SK-N-SH treated with all-trans-retinoic acid at 6 μM for 48 hours (cell line): ENCODE results near the gene NTN1.

Experiments
- ATAC-seq: fragments of 200-7000 bp; cut with Tn5 transposase; 3 replicates; pipeline ENCODE4 v1.9.1; 2020; ENCODE audit warnings: mild to moderate bottlenecking, moderate library complexity
- BACH2 ChIP-seq: fragments of 250-450 bp; sonication (Bioruptor Pico); IDR thresholded peaks from 2 replicates; pipeline ENCODE4 v1.9.0; 2021; ENCODE audit warnings: mild to moderate bottlenecking, borderline replicate concordance
- CSDC2 ChIP-seq: fragments of 250-450 bp; sonication (Bioruptor Pico); IDR thresholded peaks from 2 replicates; pipeline ENCODE4 v1.5.0; 2020; ENCODE audit warnings: mild to moderate bottlenecking, moderate library complexity
- ESRRG ChIP-seq: fragments of 250-450 bp; sonication (Bioruptor Pico); IDR thresholded peaks from 2 replicates; pipeline ENCODE4 v1.6.1; 2021; ENCODE audit warnings: mild to moderate bottlenecking
- GLIS3 ChIP-seq: fragments of 250-450 bp; sonication (Bioruptor Pico); IDR thresholded peaks from 2 replicates; pipeline ENCODE4 v1.5.0; 2020; ENCODE audit warnings: mild to moderate bottlenecking, moderate library complexity
- ISL1 ChIP-seq: fragments of 250-450 bp; sonication (Bioruptor Pico); IDR thresholded peaks from 2 replicates; pipeline ENCODE4 v2.1.2; 2022; ENCODE audit warnings: mild to moderate bottlenecking, moderate library complexity
- OSR1 ChIP-seq: fragments of 250-450 bp; sonication (Bioruptor Pico); IDR thresholded peaks from 2 replicates; pipeline ENCODE4 v1.8.0; 2022; ENCODE audit warnings: moderate library complexity, mild to moderate bottlenecking, inconsistent platforms
- RARB ChIP-seq: fragments of 250-450 bp; sonication (Bioruptor Pico); IDR thresholded peaks from 2 replicates; pipeline ENCODE4 v1.8.0; 2021; ENCODE audit warnings: mild to moderate bottlenecking, moderate library complexity
- SNAI2 ChIP-seq: fragments of 250-450 bp; sonication (Bioruptor Pico); IDR thresholded peaks from 2 replicates; pipeline ENCODE4 v1.5.0; 2020; ENCODE audit warnings: mild to moderate bottlenecking, moderate library complexity
- TCF4 ChIP-seq: fragments of 250-450 bp; sonication (Bioruptor Pico); IDR thresholded peaks from 2 replicates; pipeline ENCODE4 v1.8.0; 2021; ENCODE audit warnings: mild to moderate bottlenecking, moderate library complexity, borderline replicate concordance
- TOX ChIP-seq: fragments of 250-450 bp; sonication (Bioruptor Pico); IDR thresholded peaks from 2 replicates; pipeline ENCODE4 v1.8.0; 2021; ENCODE audit warnings: mild to moderate bottlenecking, moderate library complexity, borderline replicate concordance
- ZC3H10 ChIP-seq: fragments of 250-450 bp; sonication (Bioruptor Pico); IDR thresholded peaks from 2 replicates; pipeline ENCODE4 v1.5.1; 2021; ENCODE audit warnings: mild to moderate bottlenecking, moderate library complexity
- ZFP3 ChIP-seq: fragments of 250-450 bp; sonication (Bioruptor Pico); IDR thresholded peaks from 2 replicates; pipeline ENCODE4 v1.5.0; 2020; ENCODE audit warnings: mild to moderate bottlenecking, moderate library complexity
- ZFP30 ChIP-seq: fragments of 450-650 bp; formaldehyde crosslinking; IDR thresholded peaks from 2 replicates; pipeline ENCODE4 v1.5.0; 2022; ENCODE audit warnings: mild to moderate bottlenecking, moderate library complexity
- ZNF565 ChIP-seq: fragments of 450-650 bp; formaldehyde crosslinking; conservative IDR thresholded peaks from 2 replicates; pipeline ENCODE4 v1.5.0; 2020; ENCODE audit warnings: low read depth, mild to moderate bottlenecking, moderate library complexity
- ZNF70 ChIP-seq: fragments of 450-650 bp; formaldehyde crosslinking; IDR thresholded peaks from 2 replicates; pipeline ENCODE4 v1.5.0; 2020; ENCODE audit warnings: mild to moderate bottlenecking, moderate library complexity
- ZNF8 ChIP-seq: fragments of 450-650 bp; formaldehyde crosslinking; IDR thresholded peaks from 2 replicates; pipeline ENCODE4 v1.5.0; 2020; ENCODE audit warnings: mild to moderate bottlenecking, moderate library complexity
- TF ChIP-seq, protein P1 (sequence below): fragments of 250-450 bp; sonication (Bioruptor Pico); IDR thresholded peaks from 2 replicates; pipeline ENCODE4 v1.8.0; 2020; ENCODE audit warnings: mild to moderate bottlenecking, moderate library complexity, borderline replicate concordance
- TF ChIP-seq, protein P2 (sequence below): fragments of 250-450 bp; sonication (Bioruptor Pico); IDR thresholded peaks from 2 replicates; pipeline ENCODE4 v1.8.0; 2021; ENCODE audit warnings: low read depth, mild to moderate bottlenecking, moderate library complexity, borderline replicate concordance
- TF ChIP-seq, protein P3 (sequence below): fragments of 250-450 bp; sonication (Bioruptor Pico); IDR thresholded peaks from 2 replicates; pipeline ENCODE4 v1.5.1; 2020; ENCODE audit warnings: low read depth, mild to moderate bottlenecking, moderate library complexity
- TF ChIP-seq, protein P4 (sequence below): fragments of 250-450 bp; sonication (Bioruptor Pico); IDR thresholded peaks from 2 replicates; pipeline ENCODE4 v1.5.1; 2021; ENCODE audit warnings: mild to moderate bottlenecking, moderate library complexity

The NTN1 gene

DNA sequence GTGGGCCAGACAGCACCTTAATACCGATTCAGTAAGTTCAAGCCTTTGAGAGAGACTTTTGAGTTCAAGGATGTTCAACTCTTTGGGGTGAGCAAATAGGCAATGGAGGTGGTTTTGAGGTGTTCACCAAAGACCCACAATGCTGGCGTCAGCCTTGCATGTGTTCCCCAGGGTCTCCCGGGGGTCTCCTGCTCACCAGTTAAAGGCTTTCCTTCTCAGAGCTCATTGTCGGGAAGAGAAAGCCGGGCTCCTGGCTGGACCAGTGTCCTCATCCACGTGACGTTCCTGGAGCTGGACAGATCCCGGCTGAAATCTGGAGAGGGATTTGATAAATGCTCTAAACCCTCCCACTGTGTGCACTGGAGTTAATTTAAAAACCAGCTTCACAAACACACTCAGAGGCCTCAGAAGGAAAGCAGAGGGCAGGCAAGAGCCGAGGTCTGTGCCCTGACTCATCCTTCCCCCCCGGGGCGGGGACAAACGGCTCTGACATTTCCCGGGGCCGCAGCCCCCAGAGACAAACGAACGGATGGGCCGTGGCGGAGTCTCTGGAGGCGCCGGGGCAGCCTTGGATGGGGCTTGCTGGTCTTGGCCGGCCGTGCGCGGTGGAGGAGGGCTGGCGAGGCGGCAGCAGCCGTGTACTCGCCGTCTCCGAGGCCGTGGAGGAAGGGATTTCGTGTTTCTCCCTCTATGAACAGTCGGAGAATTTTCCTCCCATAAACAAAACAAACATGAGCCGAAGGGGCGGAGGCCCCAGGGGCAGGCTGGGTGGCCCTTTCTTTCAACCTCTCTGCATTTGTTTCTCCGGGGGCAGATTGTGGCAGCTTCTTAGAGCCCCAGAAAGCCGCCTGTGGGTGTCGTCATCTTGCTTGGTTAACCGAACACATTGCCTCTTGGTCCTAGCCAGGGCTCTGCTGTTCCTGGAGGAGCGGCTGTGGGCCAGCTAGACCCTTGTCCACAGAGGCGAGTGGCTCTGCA, 94.2 kb downstream of the NTN1 start:
- peak; percentile 84 for ATAC-seq

GRCh38 chr17:9116311-9116835, 95.1 kb downstream of the NTN1 start:
- TF ChIP-seq ZFP30 (CRISPR knock-in tag) (no peak), ZNF70 (CRISPR knock-in tag) (no peak), TCF4 (CRISPR knock-in tag) (no peak)
- TF ChIP-seq, protein P1, sequence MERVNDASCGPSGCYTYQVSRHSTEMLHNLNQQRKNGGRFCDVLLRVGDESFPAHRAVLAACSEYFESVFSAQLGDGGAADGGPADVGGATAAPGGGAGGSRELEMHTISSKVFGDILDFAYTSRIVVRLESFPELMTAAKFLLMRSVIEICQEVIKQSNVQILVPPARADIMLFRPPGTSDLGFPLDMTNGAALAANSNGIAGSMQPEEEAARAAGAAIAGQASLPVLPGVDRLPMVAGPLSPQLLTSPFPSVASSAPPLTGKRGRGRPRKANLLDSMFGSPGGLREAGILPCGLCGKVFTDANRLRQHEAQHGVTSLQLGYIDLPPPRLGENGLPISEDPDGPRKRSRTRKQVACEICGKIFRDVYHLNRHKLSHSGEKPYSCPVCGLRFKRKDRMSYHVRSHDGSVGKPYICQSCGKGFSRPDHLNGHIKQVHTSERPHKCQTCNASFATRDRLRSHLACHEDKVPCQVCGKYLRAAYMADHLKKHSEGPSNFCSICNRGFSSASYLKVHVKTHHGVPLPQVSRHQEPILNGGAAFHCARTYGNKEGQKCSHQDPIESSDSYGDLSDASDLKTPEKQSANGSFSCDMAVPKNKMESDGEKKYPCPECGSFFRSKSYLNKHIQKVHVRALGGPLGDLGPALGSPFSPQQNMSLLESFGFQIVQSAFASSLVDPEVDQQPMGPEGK = no peak
- TF ChIP-seq, all 23 proteins: peak for 0
- ATAC-seq = no peak

More for the DNA sequence above, 94.2 kb downstream of the NTN1 start:
- TF ChIP-seq ZNF565 (CRISPR knock-in tag) (no peak), SNAI2 (CRISPR knock-in tag) (no peak), TOX (CRISPR knock-in tag) (no peak), RARB (no peak), ESRRG (CRISPR knock-in tag) (no peak), CSDC2 (CRISPR knock-in tag) (no peak), ZC3H10 (no peak), ISL1 (CRISPR knock-in tag) (no peak), ZNF8 (CRISPR knock-in tag) (no peak)
- TF ChIP-seq, protein P2, sequence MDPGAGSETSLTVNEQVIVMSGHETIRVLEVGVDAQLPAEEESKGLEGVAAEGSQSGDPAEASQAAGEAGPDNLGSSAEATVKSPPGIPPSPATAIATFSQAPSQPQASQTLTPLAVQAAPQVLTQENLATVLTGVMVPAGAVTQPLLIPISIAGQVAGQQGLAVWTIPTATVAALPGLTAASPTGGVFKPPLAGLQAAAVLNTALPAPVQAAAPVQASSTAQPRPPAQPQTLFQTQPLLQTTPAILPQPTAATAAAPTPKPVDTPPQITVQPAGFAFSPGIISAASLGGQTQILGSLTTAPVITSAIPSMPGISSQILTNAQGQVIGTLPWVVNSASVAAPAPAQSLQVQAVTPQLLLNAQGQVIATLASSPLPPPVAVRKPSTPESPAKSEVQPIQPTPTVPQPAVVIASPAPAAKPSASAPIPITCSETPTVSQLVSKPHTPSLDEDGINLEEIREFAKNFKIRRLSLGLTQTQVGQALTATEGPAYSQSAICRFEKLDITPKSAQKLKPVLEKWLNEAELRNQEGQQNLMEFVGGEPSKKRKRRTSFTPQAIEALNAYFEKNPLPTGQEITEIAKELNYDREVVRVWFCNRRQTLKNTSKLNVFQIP (CRISPR knock-in tag) = no peak
- TF ChIP-seq, protein P3, sequence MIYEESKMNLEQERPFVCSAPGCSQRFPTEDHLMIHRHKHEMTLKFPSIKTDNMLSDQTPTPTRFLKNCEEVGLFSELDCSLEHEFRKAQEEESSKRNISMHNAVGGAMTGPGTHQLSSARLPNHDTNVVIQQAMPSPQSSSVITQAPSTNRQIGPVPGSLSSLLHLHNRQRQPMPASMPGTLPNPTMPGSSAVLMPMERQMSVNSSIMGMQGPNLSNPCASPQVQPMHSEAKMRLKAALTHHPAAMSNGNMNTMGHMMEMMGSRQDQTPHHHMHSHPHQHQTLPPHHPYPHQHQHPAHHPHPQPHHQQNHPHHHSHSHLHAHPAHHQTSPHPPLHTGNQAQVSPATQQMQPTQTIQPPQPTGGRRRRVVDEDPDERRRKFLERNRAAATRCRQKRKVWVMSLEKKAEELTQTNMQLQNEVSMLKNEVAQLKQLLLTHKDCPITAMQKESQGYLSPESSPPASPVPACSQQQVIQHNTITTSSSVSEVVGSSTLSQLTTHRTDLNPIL (CRISPR knock-in tag) = no peak

GRCh38 chr17:9116861-9117568, 95.7 kb downstream of the NTN1 start:
- no peak for ATAC-seq
- TF ChIP-seq ZC3H10 (no peak), ZNF8 (CRISPR knock-in tag) (no peak), ZFP3 (no peak), ZFP30 (CRISPR knock-in tag) (no peak), CSDC2 (CRISPR knock-in tag) (no peak), GLIS3 (CRISPR knock-in tag) (no peak), ESRRG (CRISPR knock-in tag) (no peak), OSR1 (no peak), RARB (no peak), ZNF565 (CRISPR knock-in tag) (no peak), BACH2 (CRISPR knock-in tag) (no peak), ISL1 (CRISPR knock-in tag) (no peak)
- TF ChIP-seq, protein P2 (CRISPR knock-in tag) = no peak
- TF ChIP-seq, protein P1 = no peak
- TF ChIP-seq, protein P4, sequence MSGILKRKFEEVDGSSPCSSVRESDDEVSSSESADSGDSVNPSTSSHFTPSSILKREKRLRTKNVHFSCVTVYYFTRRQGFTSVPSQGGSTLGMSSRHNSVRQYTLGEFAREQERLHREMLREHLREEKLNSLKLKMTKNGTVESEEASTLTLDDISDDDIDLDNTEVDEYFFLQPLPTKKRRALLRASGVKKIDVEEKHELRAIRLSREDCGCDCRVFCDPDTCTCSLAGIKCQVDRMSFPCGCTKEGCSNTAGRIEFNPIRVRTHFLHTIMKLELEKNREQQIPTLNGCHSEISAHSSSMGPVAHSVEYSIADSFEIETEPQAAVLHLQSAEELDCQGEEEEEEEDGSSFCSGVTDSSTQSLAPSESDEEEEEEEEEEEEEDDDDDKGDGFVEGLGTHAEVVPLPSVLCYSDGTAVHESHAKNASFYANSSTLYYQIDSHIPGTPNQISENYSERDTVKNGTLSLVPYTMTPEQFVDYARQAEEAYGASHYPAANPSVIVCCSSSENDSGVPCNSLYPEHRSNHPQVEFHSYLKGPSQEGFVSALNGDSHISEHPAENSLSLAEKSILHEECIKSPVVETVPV (CRISPR knock-in tag) = no peak
